Measurements from ENCODE around the gene CCDC188.

- TF ChIP-seq CTCF (IDR thresholded peaks at IDR 0.05) (no peak), POLR2A (IDR thresholded peaks at IDR 0.05) (no peak)
Observed at GRCh38 chr22:20121856-20122415, 28.9 kb downstream of the CCDC188 start.

All from adrenal gland (tissue), 5 donors.